Measurements from ENCODE around the gene SKIC2. TPM values are rescaled to one million over a fixed set of nuclear protein-coding genes. Genes with fewer than 3 reads are reported as not detected.
"Not testable (repeated sequence)": the region's sequence is repeated elsewhere in the genome, so short reads cannot be mapped to it uniquely, and the experiment has no call there.

Gene SKIC2
- total RNA-seq: 92.8 and 93.7 TPM in 2 replicates

DNA sequence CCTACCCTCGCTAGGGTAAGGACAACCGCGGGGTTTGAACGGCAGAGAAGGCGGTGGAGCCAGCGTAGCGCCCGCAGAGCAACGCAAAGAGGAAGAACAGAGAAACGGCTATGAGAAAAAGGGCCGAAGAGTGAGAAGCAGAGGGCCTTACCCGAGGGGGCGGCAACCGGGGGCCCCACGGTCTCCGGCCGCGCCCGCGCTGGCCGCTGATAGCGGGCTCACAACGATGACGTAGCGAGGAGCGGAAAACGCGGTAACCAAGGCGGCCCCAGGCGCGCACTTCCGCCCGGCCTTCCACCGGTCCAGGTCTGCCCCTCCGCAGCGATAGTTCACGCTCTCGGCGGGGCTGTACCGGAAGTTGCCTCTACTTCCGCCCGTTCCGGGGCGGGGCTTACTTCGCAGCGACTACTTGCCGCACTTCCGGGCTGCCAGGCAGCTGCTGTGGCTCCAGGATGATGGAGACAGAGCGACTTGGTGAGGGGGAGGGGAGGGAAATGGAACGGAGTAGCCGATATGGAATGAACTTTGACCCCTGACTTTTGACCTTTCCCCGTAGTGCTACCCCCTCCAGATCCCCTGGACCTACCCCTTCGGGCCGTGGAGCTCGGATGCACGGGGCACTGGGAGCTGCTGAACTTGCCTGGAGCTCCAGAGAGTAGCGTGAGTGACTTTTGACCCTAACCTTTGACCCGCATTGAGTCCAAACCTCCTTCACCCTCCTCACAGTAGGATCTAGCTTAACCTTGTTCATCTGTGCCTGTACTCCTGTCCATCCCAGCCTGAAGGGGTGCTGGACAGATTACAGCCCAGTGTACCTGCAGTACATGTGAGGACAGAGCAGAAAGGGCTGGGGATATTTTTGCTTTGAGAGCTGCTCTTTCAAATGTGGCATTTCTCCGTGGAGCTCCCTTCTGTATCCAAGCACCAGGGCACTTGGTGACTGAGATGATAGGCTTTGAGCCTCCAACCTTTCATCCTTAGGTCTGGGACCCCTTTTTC is at the start of gene SKIC2, which contains the start of gene NELFE:
Gene SKIC2, plus strand, starts transcription at position 435 of the 999 bp plus-strand sequence. Its CDS starts 18 bp downstream, at position 453.
Gene NELFE, minus strand, starts transcription at position 231 of the 999 bp plus-strand sequence. CDS start 525 bp downstream, outside the sequence.
- Mint-ChIP-seq H3K27me3 (no peaks in the 10 kb centered on the region), H3K9me3 (no peaks in the 10 kb centered on the region), H3K4me1 (peaks cover 36% of the 10 kb centered on the region), H3K27ac (peak within 1 kb of the TSS; percentile 95), H3K36me3 (ENCODE audit: low read depth) (peaks cover 70% of the 10 kb centered on the region), H3K4me3 (peak within 1 kb of the TSS; percentile 97)
- peak; percentile 100 for DNase-seq
- intact Hi-C loops (cut with micrococcal nuclease): loop anchor here (1.0 to 5.0 kb wide), 5 partner anchors 13 to 417 kb away; partner anchors contain the start of genes AGPAT1, BAG6, DDX39B and DXO

DNA sequence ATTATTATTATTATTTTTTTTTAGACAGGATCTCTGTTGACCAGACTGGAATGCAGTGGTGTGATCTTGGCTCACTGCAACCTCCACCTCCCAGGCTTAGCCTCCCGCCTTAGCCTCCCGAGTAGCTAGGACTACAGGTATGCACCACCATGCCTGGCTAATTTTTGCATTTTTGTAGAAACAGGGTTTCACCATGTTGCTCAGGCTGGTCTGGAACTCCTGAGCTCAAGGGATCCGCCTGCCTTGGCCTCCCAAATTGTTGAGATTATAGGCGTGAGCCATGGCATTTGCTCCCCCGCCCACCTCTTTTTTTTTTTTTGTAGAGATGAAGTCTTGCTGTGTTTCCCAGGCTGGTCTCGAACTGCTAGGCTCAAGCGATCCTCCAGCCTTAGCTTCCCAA is 49.7 kb upstream of the SKIC2 start:
- DNase-seq; H3K36me3 Mint-ChIP-seq (ENCODE audit: low read depth); H3K9me3 Mint-ChIP-seq; intact Hi-C loops (cut with micrococcal nuclease); H3K27me3 Mint-ChIP-seq; H3K4me3 Mint-ChIP-seq; H3K27ac Mint-ChIP-seq: not testable (repeated sequence)
- peaks cover 11% of the 10 kb centered on the region for H3K4me1 Mint-ChIP-seq

DNA sequence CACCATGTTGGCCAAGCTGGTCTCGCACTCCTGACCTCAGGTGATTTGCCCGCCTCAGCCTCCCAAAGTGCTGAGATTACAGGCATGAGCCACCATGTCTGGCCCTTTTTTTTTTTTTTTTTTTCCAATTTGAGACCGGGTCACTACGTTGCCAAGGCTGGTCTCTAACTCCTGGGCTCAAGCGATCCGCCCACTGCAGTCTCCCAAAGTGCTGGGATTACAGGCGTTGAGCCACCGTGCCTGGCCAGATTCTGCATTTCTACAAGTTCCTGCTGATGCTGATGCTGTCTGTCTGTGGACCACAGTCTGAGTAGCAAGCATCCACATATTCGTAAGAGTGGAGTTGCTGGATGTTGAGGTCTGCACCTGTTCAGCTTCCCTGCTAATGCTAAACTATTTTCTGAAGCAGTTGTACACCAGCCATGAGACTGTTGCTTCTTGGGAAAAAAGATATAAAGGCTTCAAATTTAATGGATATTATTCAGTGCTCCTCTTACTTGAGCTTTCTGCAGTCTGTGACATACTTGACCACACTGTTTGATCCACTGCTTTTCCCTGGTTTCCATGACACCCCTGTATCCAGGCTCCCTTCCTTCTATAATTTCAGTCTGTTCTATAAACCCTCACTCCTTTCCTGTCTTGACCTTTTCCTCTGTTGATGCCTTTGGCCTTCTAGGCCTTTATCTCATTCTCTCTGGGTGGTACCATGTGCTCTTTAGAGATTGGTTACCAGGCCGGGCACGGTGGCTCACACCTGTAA is 47.0 kb upstream of the SKIC2 start:
- DNase-seq: no peak
- H3K27me3 Mint-ChIP-seq: peaks cover 3% of the 10 kb centered on the region
- intact Hi-C loops (cut with micrococcal nuclease): no loop called here
- no peaks in the 10 kb centered on the region for H3K9me3 Mint-ChIP-seq
- no peak overlapping the region for H3K4me3 Mint-ChIP-seq
- H3K27ac Mint-ChIP-seq: no peak overlapping the region
- no peaks in the 10 kb centered on the region for H3K36me3 Mint-ChIP-seq (ENCODE audit: low read depth)
- H3K4me1 Mint-ChIP-seq: peaks cover 8% of the 10 kb centered on the region

DNA sequence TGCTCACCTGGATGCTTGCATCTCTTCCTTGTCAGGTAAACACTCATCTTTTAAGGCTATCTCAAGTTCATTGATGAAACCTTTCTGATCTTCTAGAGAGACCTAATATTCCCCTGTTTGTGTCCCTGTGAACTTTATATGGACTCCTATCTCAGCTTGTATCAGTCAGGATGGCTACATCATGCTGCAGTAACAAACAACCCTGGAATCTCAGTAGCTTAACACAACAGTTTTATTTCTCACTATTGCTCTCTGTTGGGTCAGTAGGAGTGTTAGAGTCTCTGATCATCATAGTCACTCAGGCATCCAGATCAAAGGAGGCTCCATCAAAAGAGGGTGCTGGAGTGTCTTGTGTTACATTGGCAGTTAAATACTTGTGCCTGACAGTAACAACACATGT is 43.6 kb upstream of the SKIC2 start:
- H3K9me3 Mint-ChIP-seq: no peaks in the 10 kb centered on the region
- peaks cover under 1% of the 10 kb centered on the region for H3K4me1 Mint-ChIP-seq
- H3K27ac Mint-ChIP-seq: no peak overlapping the region
- H3K27me3 Mint-ChIP-seq: peaks cover 3% of the 10 kb centered on the region
- intact Hi-C loops (cut with micrococcal nuclease): no loop called here
- no peaks in the 10 kb centered on the region for H3K36me3 Mint-ChIP-seq (ENCODE audit: low read depth)
- no peak for DNase-seq
- no peak overlapping the region for H3K4me3 Mint-ChIP-seq

DNA sequence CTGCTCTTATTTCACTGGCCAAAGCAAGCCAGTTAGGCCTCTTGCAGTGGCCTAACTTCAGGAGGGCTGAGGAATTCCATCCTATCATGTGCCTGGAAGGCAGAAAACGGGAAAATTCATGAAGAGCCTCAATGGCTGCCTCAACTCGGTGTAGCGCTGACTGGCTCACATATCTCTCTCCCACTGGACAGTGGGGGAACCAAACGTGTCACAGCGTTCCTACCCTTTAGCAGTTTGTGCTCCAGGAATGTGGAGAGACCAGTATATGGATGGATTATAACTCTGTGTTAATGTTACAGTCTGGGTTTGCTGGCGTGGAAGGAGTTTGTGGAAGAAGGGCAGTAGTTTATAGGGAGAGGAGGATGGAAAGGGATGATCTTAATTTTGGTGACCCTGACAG is 43.2 kb upstream of the SKIC2 start:
- no peak overlapping the region for H3K27ac Mint-ChIP-seq
- no peaks in the 10 kb centered on the region for H3K9me3 Mint-ChIP-seq
- H3K36me3 Mint-ChIP-seq (ENCODE audit: low read depth): no peaks in the 10 kb centered on the region
- no peak overlapping the region for H3K4me3 Mint-ChIP-seq
- H3K4me1 Mint-ChIP-seq: no peaks in the 10 kb centered on the region
- peaks cover 3% of the 10 kb centered on the region for H3K27me3 Mint-ChIP-seq
- intact Hi-C loops (cut with micrococcal nuclease): no loop called here
- no peak for DNase-seq

DNA sequence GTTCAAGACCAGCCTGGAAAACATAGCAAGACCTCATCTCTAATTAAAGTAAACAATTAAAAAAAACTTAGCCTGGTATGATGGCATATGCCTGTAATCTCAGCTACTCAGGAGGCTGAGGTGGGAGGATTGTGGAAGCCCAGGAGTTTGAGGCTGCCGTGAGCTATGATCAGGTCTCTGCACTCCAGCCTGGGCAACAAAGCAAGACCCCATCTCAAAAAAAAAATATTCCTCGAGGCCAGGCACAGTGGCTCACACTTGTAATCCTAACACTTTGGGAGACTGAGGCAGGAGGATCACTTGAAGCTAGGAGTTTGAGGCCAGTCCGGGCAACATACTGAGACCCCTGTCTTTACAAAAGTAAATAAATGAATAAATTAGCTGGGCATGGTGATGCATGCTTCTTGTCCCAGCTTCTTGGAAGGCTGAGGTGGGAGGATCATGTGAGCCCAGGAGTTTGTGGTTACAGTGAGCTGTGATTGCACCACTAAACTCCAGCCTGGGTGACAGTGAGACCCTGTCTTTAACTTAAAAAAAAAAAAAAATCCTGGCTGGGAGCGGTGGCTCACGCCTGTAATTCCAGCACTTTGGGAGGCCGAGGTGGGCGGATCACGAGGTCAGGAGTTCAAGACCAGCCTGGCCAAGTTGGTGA is 40.8 kb upstream of the SKIC2 start:
- intact Hi-C loops (cut with micrococcal nuclease): no loop called here

DNA sequence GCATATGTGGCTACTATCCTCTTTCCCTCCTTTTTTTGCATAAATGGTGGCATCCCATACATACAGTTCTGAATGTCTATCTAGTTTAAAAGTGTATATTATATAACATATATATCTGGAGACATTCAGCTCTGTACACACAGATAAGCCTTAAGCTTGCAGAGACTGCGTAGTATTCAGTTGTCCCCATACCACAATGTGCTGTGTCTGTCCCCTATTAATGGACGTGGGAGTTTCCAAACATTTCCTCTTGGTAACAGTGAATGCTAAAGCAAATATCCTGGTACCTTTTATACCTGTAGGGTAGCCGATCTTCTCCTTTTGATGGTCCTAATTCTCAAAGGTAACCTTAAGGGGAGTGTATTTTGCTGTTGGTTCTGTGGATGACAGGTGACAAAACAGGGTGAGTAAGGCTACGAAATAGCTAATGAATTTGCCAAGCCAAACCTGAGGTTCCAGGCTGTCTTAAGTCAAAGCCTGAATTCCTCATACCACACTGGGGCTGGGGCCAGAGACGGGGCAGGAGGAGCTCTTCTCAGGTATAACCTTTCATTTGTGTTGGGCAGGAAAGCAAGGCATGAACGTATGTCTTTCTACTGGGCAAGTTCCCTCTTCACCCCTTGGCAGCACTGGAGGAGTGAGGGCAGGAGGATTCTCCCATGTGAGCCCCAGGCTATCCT is 39.2 kb upstream of the SKIC2 start:
- Mint-ChIP-seq H3K27me3 (peaks cover 3% of the 10 kb centered on the region), H3K9me3 (no peaks in the 10 kb centered on the region), H3K4me3 (no peak overlapping the region), H3K27ac (no peak overlapping the region), H3K4me1 (no peaks in the 10 kb centered on the region), H3K36me3 (ENCODE audit: low read depth) (no peaks in the 10 kb centered on the region)
- DNase-seq: no peak
- intact Hi-C loops (cut with micrococcal nuclease): no loop called here

More for the DNA sequence above, 40.8 kb upstream of the SKIC2 start:
- Mint-ChIP-seq H3K27me3 (peaks cover 3% of the 10 kb centered on the region), H3K27ac (no peak overlapping the region), H3K36me3 (ENCODE audit: low read depth) (no peaks in the 10 kb centered on the region), H3K4me1 (no peaks in the 10 kb centered on the region), H3K4me3 (no peak overlapping the region), H3K9me3 (no peaks in the 10 kb centered on the region)
- no peak for DNase-seq

DNA sequence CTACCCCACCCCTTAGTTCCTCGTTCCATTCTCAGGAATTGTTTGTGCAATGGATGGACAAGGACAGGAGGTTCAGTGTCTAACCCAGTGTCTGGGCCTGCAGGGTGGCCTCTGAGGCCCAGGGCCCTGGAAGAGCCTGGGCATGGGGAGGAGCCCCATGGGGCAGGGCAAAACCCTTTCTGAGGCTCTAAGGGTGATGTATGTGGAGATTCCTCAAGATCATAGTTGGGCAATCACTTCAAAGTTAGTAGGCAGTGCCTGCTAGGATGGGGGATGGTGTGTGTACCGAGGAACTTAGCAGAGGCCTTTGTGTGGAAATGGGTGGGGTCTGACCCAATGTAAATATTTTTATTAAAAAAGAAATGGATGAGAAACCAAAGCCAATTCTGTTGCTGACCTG is 38.2 kb upstream of the SKIC2 start:
- intact Hi-C loops (cut with micrococcal nuclease): no loop called here
- Mint-ChIP-seq H3K4me1 (peaks cover 1% of the 10 kb centered on the region), H3K27ac (no peak overlapping the region), H3K4me3 (no peak overlapping the region), H3K9me3 (no peaks in the 10 kb centered on the region), H3K36me3 (ENCODE audit: low read depth) (no peaks in the 10 kb centered on the region), H3K27me3 (peaks cover 2% of the 10 kb centered on the region)
- DNase-seq: no peak

DNA sequence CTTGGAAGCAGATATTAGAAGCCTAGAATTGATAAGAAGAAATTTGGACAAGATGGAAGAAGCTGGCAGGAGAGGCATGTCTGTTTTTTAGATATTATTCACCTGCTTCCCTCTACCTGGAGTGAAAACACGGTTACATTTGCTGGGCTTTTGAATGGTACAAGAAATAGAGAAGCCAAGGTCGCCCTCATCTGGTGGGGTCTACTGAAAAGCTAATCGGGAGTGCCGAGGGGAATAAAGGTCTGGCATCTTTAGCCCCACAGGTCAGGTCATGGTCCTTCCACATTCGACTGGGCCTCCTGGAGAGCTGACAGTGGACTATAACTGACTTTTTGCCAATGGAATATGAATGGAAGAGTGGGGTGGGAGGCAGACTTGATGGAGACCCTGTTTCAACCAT is 36.0 kb upstream of the SKIC2 start:
- intact Hi-C loops (cut with micrococcal nuclease): no loop called here
- Mint-ChIP-seq H3K27me3 (peaks cover 2% of the 10 kb centered on the region), H3K27ac (no peak overlapping the region), H3K9me3 (no peaks in the 10 kb centered on the region), H3K36me3 (ENCODE audit: low read depth) (no peaks in the 10 kb centered on the region), H3K4me3 (no peak overlapping the region), H3K4me1 (peaks cover 1% of the 10 kb centered on the region)
- DNase-seq: peak; percentile 65

DNA sequence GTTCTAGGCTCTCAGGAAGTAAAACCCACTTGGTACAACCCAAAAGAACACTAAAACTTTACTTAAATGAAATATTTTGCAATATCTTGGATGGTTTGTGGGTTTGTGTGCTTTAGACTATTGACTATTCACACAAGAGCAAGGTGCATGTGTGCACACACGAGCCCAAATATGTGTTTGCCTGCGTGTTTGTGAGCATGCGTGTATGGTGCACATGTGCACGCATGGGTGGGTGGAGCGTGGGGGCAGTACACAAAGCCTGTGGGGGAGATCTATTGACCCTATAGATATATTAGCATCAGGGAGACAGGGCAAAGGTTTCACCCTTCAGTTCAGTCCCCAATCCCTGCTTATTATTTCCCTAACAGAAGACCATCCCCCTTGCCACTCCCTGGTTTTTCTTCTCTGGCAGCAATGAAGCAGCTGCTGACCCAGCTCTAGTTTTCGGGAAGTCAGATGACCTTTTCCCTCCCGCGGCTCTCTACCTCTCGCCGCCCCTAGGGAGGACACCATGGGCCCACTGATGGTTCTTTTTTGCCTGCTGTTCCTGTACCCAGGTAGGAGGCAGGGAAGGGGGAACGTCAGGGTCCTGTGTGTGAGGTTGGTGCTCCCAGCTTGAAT is 31.6 kb upstream of the SKIC2 start, which contains the start of gene C2:
Gene C2, plus strand, starts transcription at position 476 of the 621 bp plus-strand sequence. Its CDS starts 36 bp downstream, at position 512.
- peaks cover 1% of the 10 kb centered on the region for H3K4me1 Mint-ChIP-seq
- H3K36me3 Mint-ChIP-seq (ENCODE audit: low read depth): no peaks in the 10 kb centered on the region
- H3K27ac Mint-ChIP-seq: no peak within 1 kb of the TSS
- H3K9me3 Mint-ChIP-seq: no peaks in the 10 kb centered on the region
- no peak within 1 kb of the TSS for H3K4me3 Mint-ChIP-seq
- DNase-seq: no peak
- H3K27me3 Mint-ChIP-seq: peaks cover 3% of the 10 kb centered on the region
- intact Hi-C loops (cut with micrococcal nuclease): no loop called here

DNA sequence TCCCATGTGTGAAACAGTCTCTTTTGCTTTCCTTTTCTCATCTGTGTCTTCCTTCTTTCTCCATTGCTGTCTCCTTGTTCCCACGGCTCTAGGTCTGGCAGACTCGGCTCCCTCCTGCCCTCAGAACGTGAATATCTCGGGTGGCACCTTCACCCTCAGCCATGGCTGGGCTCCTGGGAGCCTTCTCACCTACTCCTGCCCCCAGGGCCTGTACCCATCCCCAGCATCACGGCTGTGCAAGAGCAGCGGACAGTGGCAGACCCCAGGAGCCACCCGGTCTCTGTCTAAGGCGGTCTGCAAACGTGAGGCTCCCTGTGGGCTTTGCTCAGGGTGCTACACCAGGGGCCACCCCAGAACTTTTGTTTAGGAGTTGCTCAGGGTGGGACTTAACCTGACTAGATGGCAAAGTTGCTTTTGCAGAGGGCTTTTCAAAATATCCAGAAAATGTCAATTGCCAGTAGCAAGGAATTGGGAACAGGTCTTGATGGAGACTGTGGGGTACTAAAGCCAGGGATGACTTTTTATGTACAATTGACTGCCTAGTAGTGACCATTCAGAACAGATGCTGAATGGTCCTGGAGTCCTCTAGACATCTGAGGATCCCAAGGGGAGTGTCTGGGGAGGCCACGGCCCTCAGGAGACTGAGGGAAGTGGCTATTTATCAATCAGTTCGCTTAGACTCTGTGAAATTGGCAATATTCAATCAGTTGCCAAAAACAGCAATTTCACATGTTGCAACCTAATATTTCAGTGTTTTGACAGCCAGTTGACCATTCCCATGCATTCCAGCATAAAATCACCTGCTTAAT is 30.9 kb upstream of the SKIC2 start:
- DNase-seq: no peak
- intact Hi-C loops (cut with micrococcal nuclease): no loop called here
- H3K27ac Mint-ChIP-seq: no peak overlapping the region
- H3K9me3 Mint-ChIP-seq: no peaks in the 10 kb centered on the region
- peaks cover 3% of the 10 kb centered on the region for H3K27me3 Mint-ChIP-seq
- H3K4me1 Mint-ChIP-seq: peaks cover 1% of the 10 kb centered on the region
- H3K4me3 Mint-ChIP-seq: no peak overlapping the region
- H3K36me3 Mint-ChIP-seq (ENCODE audit: low read depth): no peaks in the 10 kb centered on the region

DNA sequence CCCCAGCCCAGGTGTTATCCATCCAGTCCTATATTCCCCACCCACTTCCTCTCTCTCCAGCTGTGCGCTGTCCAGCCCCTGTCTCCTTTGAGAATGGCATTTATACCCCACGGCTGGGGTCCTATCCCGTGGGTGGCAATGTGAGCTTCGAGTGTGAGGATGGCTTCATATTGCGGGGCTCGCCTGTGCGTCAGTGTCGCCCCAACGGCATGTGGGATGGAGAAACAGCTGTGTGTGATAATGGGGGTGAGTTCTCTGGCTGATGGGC is 30.4 kb upstream of the SKIC2 start:
- Mint-ChIP-seq H3K36me3 (ENCODE audit: low read depth) (no peaks in the 10 kb centered on the region), H3K4me3 (no peak overlapping the region), H3K4me1 (peaks cover 1% of the 10 kb centered on the region), H3K27ac (no peak overlapping the region), H3K9me3 (no peaks in the 10 kb centered on the region), H3K27me3 (peaks cover 3% of the 10 kb centered on the region)
- intact Hi-C loops (cut with micrococcal nuclease): no loop called here
- no peak for DNase-seq

Measured in activated CD4-positive, alpha-beta T cell treated with anti-CD3 and anti-CD28 coated beads, Interleukin-2, amount 10 ng/mL, durations not matched to agents 24 days and 14 days (primary cell).